ENCODE measurements around the gene GAS2L2. TPM values are rescaled to one million over a fixed set of nuclear protein-coding genes. Genes with fewer than 3 reads are reported as not detected.

The GAS2L2 gene
- total RNA-seq, 2 experiments from 2014 or later, result 0.07 TPM; not detected in 1

DNA sequence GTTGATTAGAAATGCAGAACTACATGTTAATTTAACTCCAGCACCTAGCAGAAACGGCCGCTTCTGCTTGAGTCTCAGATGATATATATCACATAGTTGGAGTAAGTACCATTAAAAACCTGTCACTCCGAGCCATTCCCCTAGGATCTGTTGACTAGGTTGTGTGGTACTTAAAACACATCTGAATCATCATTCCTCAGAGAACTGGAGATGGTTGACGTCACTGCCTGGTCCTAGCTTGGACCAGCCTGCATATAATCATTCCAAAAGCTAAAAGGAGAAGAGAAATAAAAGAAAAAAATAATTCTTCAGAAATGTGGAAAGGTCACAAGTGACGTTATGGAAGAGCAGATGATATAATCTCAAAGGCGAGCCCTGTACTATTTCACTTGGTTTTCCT, 52.9 kb downstream of the GAS2L2 start:
- intact Hi-C loops (cut with micrococcal nuclease), result no loop called here
- H3K9me3 Mint-ChIP-seq, result no peaks in the 10 kb centered on the region
- peaks cover 19% of the 10 kb centered on the region for H3K36me3 Mint-ChIP-seq (ENCODE audit: low read depth)
- no peak overlapping the region for H3K27ac Mint-ChIP-seq
- peaks cover 11% of the 10 kb centered on the region for H3K4me1 Mint-ChIP-seq (ENCODE audit: low read depth)
- H3K27me3 Mint-ChIP-seq (ENCODE audit: low read depth), result no peaks in the 10 kb centered on the region
- no peak overlapping the region for H3K4me3 Mint-ChIP-seq
- no peak for DNase-seq
- CTCF ChIA-PET, result interaction anchor here (0.9 kb wide), 1 partner anchor 18 kb away, joined by 3 read pairs; no protein-coding TSS in a partner anchor

GRCh38 chr17:35698800-35699199, 54.2 kb downstream of the GAS2L2 start:
- CTCF ChIA-PET, result interaction anchor here (1.5 kb wide), 1 partner anchor 86 kb away, joined by 3 read pairs; no protein-coding TSS in a partner anchor
- no peaks in the 10 kb centered on the region for H3K9me3 Mint-ChIP-seq
- H3K36me3 Mint-ChIP-seq (ENCODE audit: low read depth), result peaks cover 18% of the 10 kb centered on the region
- no peak for DNase-seq
- H3K27ac Mint-ChIP-seq, result no peak overlapping the region
- no peaks in the 10 kb centered on the region for H3K27me3 Mint-ChIP-seq (ENCODE audit: low read depth)
- H3K4me1 Mint-ChIP-seq (ENCODE audit: low read depth), result peaks cover under 1% of the 10 kb centered on the region
- H3K4me3 Mint-ChIP-seq, result no peak overlapping the region
- intact Hi-C loops (cut with micrococcal nuclease), result no loop called here

- Mint-ChIP-seq H3K4me3 (no peak overlapping the region), H3K36me3 (ENCODE audit: low read depth) (peaks cover 9% of the 10 kb centered on the region), H3K4me1 (ENCODE audit: low read depth) (no peaks in the 10 kb centered on the region), H3K9me3 (no peaks in the 10 kb centered on the region), H3K27me3 (ENCODE audit: low read depth) (no peaks in the 10 kb centered on the region), H3K27ac (no peak overlapping the region)
- DNase-seq, result no peak
- CTCF ChIA-PET, result interaction anchor here (0.6 kb wide), 2 partner anchors 19 to 51 kb away, joined by 3 to 6 read pairs; no protein-coding TSS in a partner anchor
- intact Hi-C loops (cut with micrococcal nuclease), result no loop called here
Observed at GRCh38 chr17:35695613-35696012, 57.4 kb downstream of the GAS2L2 start.

- intact Hi-C loops (cut with micrococcal nuclease), result no loop called here
- H3K4me1 Mint-ChIP-seq (ENCODE audit: low read depth), result no peaks in the 10 kb centered on the region
- H3K27me3 Mint-ChIP-seq (ENCODE audit: low read depth), result no peaks in the 10 kb centered on the region
- H3K9me3 Mint-ChIP-seq, result no peaks in the 10 kb centered on the region
- no peak overlapping the region for H3K27ac Mint-ChIP-seq
- CTCF ChIA-PET, result interaction anchor here (0.6 kb wide), 1 partner anchor 18 kb away, joined by 6 read pairs; no protein-coding TSS in a partner anchor
- no peak for DNase-seq
- H3K36me3 Mint-ChIP-seq (ENCODE audit: low read depth), result peaks cover 16% of the 10 kb centered on the region
- no peak overlapping the region for H3K4me3 Mint-ChIP-seq
Observed at GRCh38 chr17:35694906-35695305, 58.1 kb downstream of the GAS2L2 start.

Other genes with a start within 250 kb of the GAS2L2 start
- 10 to 100 TPM; 23.5 to 25.2 TPM for gene SLFN12L, start 215.6 kb downstream of the GAS2L2 start, total RNA-seq
- not detected for gene SLFN14, start 192.4 kb downstream of the GAS2L2 start, total RNA-seq
- 1 to 10 TPM; 6.2 to 6.5 TPM for gene PEX12, start 174.7 kb downstream of the GAS2L2 start, total RNA-seq
- 100 to 1,000 TPM; 158 to 172 TPM for gene AP2B1, start 165.9 kb downstream of the GAS2L2 start, total RNA-seq
- 1 to 10 TPM in 1 of 2 experiments, under 1 TPM in 1; 0.96 to 1.1 TPM for gene RASL10B, start 21.6 kb downstream of the GAS2L2 start, total RNA-seq
- not detected for gene C17orf50, start 7.6 kb upstream of the GAS2L2 start, total RNA-seq
- gene MMP28, start 42.4 kb upstream of the GAS2L2 start, total RNA-seq, result under 1 TPM; 0.19 to 0.35 TPM
- 100 to 1,000 TPM; 252 to 256 TPM for gene TAF15, start 56.2 kb upstream of the GAS2L2 start, total RNA-seq
- gene HEATR9, start 115.7 kb upstream of the GAS2L2 start, total RNA-seq, result not detected
- 1 to 10 TPM; 1.9 to 2.5 TPM for gene CCL5, start 127.1 kb upstream of the GAS2L2 start, total RNA-seq
- 10 to 100 TPM; 18.6 to 21.6 TPM for gene RDM1, start 177.5 kb upstream of the GAS2L2 start, total RNA-seq
- not detected for gene LYZL6, start 190.5 kb upstream of the GAS2L2 start, total RNA-seq
- gene CCL16, start 228.3 kb upstream of the GAS2L2 start, total RNA-seq, result not detected
- not detected for gene CCL14, start 233.5 kb upstream of the GAS2L2 start, total RNA-seq
- not detected for gene CCL15, start 248.3 kb upstream of the GAS2L2 start, total RNA-seq

All from activated naive CD4-positive, alpha-beta T cell treated with anti-CD3 and anti-CD28 coated beads for 36 hours (primary cell).